Mucosa of stomach (tissue), 1 donor: ENCODE measurements around the gene DHRSX.
"Not testable (repeated sequence)": the region's sequence is repeated elsewhere in the genome, so short reads cannot be mapped to it uniquely, and the experiment has no call there.

Experiments
- H3K27me3 ChIP-seq: one replicate; pipeline ENCODE4 v1.7.0; 2013; ENCODE audit warnings: mild to moderate bottlenecking, low read length; ENCODE audit not compliant: control insufficient read depth, insufficient read depth
- H3K36me3 ChIP-seq: one replicate; pipeline ENCODE4 v1.7.0; 2013; ENCODE audit warnings: low read length; ENCODE audit not compliant: control insufficient read depth, insufficient read depth
- H3K4me1 ChIP-seq: one replicate; pipeline ENCODE4 v1.7.0; 2013; ENCODE audit warnings: mild to moderate bottlenecking, low read length; ENCODE audit not compliant: control insufficient read depth, insufficient read depth
- H3K4me3 ChIP-seq: one replicate; pipeline ENCODE4 v1.7.0; 2013; ENCODE audit warnings: low read length
- H3K9ac ChIP-seq: one replicate; pipeline ENCODE4 v1.7.0; 2013; ENCODE audit warnings: mild to moderate bottlenecking, low read length, moderate library complexity
- H3K9me3 ChIP-seq: one replicate; pipeline ENCODE4 v1.7.0; 2013; ENCODE audit warnings: mild to moderate bottlenecking, low read length, moderate library complexity; ENCODE audit not compliant: control insufficient read depth
- donor health status: Pancreatic carcinoma.

Gene DHRSX

GRCh38 chrX:2477313-2477712 lies 23.5 kb downstream of the DHRSX start:
- not testable (repeated sequence) for H3K36me3 ChIP-seq, H3K4me3 ChIP-seq, H3K27me3 ChIP-seq, H3K9ac ChIP-seq, H3K9me3 ChIP-seq, H3K4me1 ChIP-seq

GRCh38 chrX:2474963-2475726 lies 25.6 kb downstream of the DHRSX start:
- H3K4me1 ChIP-seq = peaks cover 9% of the 10 kb centered on the region
- H3K9ac ChIP-seq = no peak overlapping the region
- H3K36me3 ChIP-seq = no peaks in the 10 kb centered on the region
- H3K27me3 ChIP-seq = no peaks in the 10 kb centered on the region
- H3K9me3 ChIP-seq = no peaks in the 10 kb centered on the region
- no peak overlapping the region for H3K4me3 ChIP-seq

GRCh38 chrX:2474280-2474962 lies 26.4 kb downstream of the DHRSX start:
- Histone ChIP-seq H3K4me3 (no peak overlapping the region), H3K9ac (no peak overlapping the region), H3K27me3 (no peaks in the 10 kb centered on the region), H3K4me1 (peaks cover 9% of the 10 kb centered on the region), H3K36me3 (no peaks in the 10 kb centered on the region), H3K9me3 (no peaks in the 10 kb centered on the region)

- not testable (repeated sequence) for H3K9ac ChIP-seq, H3K36me3 ChIP-seq, H3K4me1 ChIP-seq, H3K27me3 ChIP-seq, H3K4me3 ChIP-seq, H3K9me3 ChIP-seq
These were observed 27.7 kb downstream of the DHRSX start for GRCh38 chrX:2473064-2473463.

GRCh38 chrX:2471641-2472040 lies 29.1 kb downstream of the DHRSX start:
- H3K4me1 ChIP-seq = peaks cover 6% of the 10 kb centered on the region
- H3K4me3 ChIP-seq = no peak overlapping the region
- no peaks in the 10 kb centered on the region for H3K27me3 ChIP-seq
- no peaks in the 10 kb centered on the region for H3K36me3 ChIP-seq
- no peak overlapping the region for H3K9ac ChIP-seq
- no peaks in the 10 kb centered on the region for H3K9me3 ChIP-seq

- H3K4me1 ChIP-seq, H3K4me3 ChIP-seq, H3K36me3 ChIP-seq, H3K27me3 ChIP-seq, H3K9ac ChIP-seq, H3K9me3 ChIP-seq: not testable (repeated sequence)
These were observed 29.6 kb downstream of the DHRSX start for GRCh38 chrX:2471126-2471525.

GRCh38 chrX:2469852-2470251 lies 30.9 kb downstream of the DHRSX start:
- H3K4me1 ChIP-seq, H3K4me3 ChIP-seq, H3K36me3 ChIP-seq, H3K9me3 ChIP-seq, H3K27me3 ChIP-seq, H3K9ac ChIP-seq: not testable (repeated sequence)

- Histone ChIP-seq H3K36me3 (no peaks in the 10 kb centered on the region), H3K4me3 (no peak overlapping the region), H3K4me1 (peaks cover 4% of the 10 kb centered on the region), H3K9me3 (no peaks in the 10 kb centered on the region), H3K9ac (no peak overlapping the region), H3K27me3 (no peaks in the 10 kb centered on the region)
These were observed 31.5 kb downstream of the DHRSX start for GRCh38 chrX:2469196-2469685.

GRCh38 chrX:2468261-2469195 lies 32.2 kb downstream of the DHRSX start:
- Histone ChIP-seq H3K36me3 (no peaks in the 10 kb centered on the region), H3K4me3 (no peak overlapping the region), H3K9me3 (no peaks in the 10 kb centered on the region), H3K9ac (no peak overlapping the region), H3K27me3 (no peaks in the 10 kb centered on the region), H3K4me1 (no peaks in the 10 kb centered on the region)

GRCh38 chrX:2466876-2467656 lies 33.7 kb downstream of the DHRSX start:
- no peaks in the 10 kb centered on the region for H3K4me1 ChIP-seq
- no peaks in the 10 kb centered on the region for H3K27me3 ChIP-seq
- no peak overlapping the region for H3K9ac ChIP-seq
- no peak overlapping the region for H3K4me3 ChIP-seq
- no peaks in the 10 kb centered on the region for H3K9me3 ChIP-seq
- no peaks in the 10 kb centered on the region for H3K36me3 ChIP-seq

- H3K9me3 ChIP-seq = no peaks in the 10 kb centered on the region
- H3K9ac ChIP-seq = no peak overlapping the region
- H3K36me3 ChIP-seq = no peaks in the 10 kb centered on the region
- H3K27me3 ChIP-seq = no peaks in the 10 kb centered on the region
- no peak overlapping the region for H3K4me3 ChIP-seq
- H3K4me1 ChIP-seq = no peaks in the 10 kb centered on the region
These were observed 36.1 kb downstream of the DHRSX start for GRCh38 chrX:2464677-2465166.
